SH-SY5Y (cell line): Measurements from ENCODE around the gene TRIM65.

Experiments used
- GATA2 ChIP-seq: IDR thresholded peaks from 2 replicates; pipeline ENCODE4 v1.6.1; 2011; ENCODE audit warnings: mild to moderate bottlenecking, low read depth, low read length
- GATA3 ChIP-seq: IDR thresholded peaks from 2 replicates; pipeline ENCODE4 v1.6.1; 2011; ENCODE audit warnings: low read depth, mild to moderate bottlenecking, low read length, moderate library complexity

DNA sequence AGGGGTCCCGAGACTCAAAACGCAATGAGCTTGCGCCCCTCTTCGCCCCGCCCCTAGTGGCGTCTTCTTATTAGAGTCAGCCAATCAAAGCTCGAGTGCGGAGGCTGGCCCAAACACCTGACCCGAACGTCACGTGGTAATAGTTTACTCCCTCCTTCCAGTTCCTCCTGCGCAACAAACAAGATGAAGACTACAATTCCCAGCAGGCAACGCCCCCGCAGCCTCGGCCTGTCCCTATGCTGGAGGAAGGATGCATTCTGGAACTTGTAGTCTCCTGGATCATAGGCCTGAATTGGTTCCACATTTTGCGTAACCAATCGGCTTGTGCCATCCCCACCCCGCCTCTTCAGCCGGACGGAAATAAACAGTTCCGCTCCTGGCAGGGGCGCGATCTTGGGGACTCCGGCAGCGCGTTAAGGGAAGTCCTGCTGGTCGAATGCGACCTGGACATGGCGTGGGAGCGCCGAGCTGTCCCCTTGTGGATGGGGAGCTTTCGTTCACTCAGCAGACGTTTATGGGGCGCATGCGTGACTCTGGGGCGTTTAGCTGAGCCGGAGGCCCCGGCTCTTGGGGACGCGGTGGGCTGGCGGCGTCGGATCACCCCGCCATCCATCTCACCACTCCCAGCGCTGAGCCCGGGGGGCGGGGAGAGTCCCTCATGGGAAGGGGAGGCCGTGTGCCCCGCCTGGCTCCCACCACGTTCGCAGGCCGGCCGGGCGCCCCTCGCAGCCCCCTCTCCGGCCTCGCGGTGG lies 41.3 kb downstream of the TRIM65 start, which contains the start of gene WBP2:
- no peak for TF ChIP-seq GATA3
- no peak; the same call in 1 of the 2 replicates for TF ChIP-seq GATA2
